A673 (cell line): Measurements from ENCODE around the gene MATN1.

ENCODE experiments used
- EZH2 ChIP-seq: fragments of 200-600 bp; sonication (generic); IDR thresholded peaks from 2 replicates; pipeline ENCODE4 v1.6.1; 2017; ENCODE audit warnings: borderline replicate concordance, low read depth, mild to moderate bottlenecking, mixed read lengths, antibody characterized with exemption, low read length; ENCODE audit not compliant: poor library complexity, severe bottlenecking
- TF ChIP-seq, protein P1 (sequence below): fragments of 300-800, 200-600 bp; sonication (generic); conservative IDR thresholded peaks from 2 replicates; pipeline ENCODE4 v1.5.1; 2017; ENCODE audit warnings: low read depth, mild to moderate bottlenecking, antibody characterized with exemption, low read length, moderate library complexity, mixed read lengths

DNA sequence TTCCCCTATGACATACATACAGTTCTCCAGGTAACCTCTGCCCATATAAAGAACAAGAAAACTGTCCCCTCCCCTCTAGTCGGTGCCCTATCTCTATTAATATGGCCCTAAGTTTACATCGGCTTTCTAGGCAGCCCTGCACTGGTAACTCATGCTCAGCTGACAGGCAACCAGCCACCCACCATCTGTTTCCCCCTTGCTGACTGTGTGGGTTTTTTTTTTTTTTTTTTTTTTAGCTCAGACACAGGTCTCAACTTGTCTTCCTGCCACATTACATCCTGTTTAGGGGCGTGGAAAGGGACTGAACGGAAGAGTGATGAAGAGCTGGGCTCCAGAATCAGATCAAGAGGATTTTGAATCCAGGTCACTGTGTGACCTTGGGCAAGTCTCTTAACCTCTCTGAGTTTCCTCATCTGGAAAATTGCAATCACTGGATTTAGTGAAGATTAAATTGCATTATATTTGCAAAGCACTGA, 20.2 kb upstream of the MATN1 start:
- TF ChIP-seq, protein P1, sequence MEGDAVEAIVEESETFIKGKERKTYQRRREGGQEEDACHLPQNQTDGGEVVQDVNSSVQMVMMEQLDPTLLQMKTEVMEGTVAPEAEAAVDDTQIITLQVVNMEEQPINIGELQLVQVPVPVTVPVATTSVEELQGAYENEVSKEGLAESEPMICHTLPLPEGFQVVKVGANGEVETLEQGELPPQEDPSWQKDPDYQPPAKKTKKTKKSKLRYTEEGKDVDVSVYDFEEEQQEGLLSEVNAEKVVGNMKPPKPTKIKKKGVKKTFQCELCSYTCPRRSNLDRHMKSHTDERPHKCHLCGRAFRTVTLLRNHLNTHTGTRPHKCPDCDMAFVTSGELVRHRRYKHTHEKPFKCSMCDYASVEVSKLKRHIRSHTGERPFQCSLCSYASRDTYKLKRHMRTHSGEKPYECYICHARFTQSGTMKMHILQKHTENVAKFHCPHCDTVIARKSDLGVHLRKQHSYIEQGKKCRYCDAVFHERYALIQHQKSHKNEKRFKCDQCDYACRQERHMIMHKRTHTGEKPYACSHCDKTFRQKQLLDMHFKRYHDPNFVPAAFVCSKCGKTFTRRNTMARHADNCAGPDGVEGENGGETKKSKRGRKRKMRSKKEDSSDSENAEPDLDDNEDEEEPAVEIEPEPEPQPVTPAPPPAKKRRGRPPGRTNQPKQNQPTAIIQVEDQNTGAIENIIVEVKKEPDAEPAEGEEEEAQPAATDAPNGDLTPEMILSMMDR, result no peak
- no peak for TF ChIP-seq EZH2
